AG09309 (cell line): ENCODE results near the gene DRD1.

Source experiments
- DNase-seq: peaks from one replicate; pipeline ENCODE4 v3.0.0-alpha.2; 2010; ENCODE audit warnings: low read depth
- H3K4me3 ChIP-seq: 2 replicates; pipeline ENCODE4 v1.5.1; 2011; ENCODE audit warnings: mild to moderate bottlenecking, low read depth, low read length, moderate library complexity; ENCODE audit not compliant: control insufficient read depth
- CTCF ChIP-seq: IDR thresholded peaks from 2 replicates; pipeline ENCODE4 v1.5.1; 2011; ENCODE audit warnings: mild to moderate bottlenecking, low read depth, low read length, inconsistent platforms; ENCODE audit not compliant: insufficient read depth, control insufficient read depth; ENCODE audit errors: missing control alignments

DRD1 gene

GRCh38 chr5:175485631-175486030, 41.6 kb upstream of the DRD1 start:
- H3K4me3 ChIP-seq = no peak overlapping the region
- TF ChIP-seq CTCF = no peak
- no peak for DNase-seq

GRCh38 chr5:175484829-175485228, 40.8 kb upstream of the DRD1 start:
- H3K4me3 ChIP-seq = no peak overlapping the region
- DNase-seq = no peak
- TF ChIP-seq CTCF = no peak

- no peak for TF ChIP-seq CTCF
- no peak overlapping the region for H3K4me3 ChIP-seq
- no peak for DNase-seq
Observed at GRCh38 chr5:175484322-175484721, 40.3 kb upstream of the DRD1 start.

GRCh38 chr5:175483337-175483736, 39.4 kb upstream of the DRD1 start:
- H3K4me3 ChIP-seq = no peak overlapping the region
- no peak for DNase-seq
- TF ChIP-seq CTCF = no peak

GRCh38 chr5:175479125-175479881, 35.3 kb upstream of the DRD1 start:
- no peak for DNase-seq
- TF ChIP-seq CTCF = no peak
- peak overlapping the region; percentile 81 for H3K4me3 ChIP-seq

GRCh38 chr5:175478384-175479124, 34.6 kb upstream of the DRD1 start, which contains the start of gene SFXN1:
Gene SFXN1, plus strand, starts transcription at chr5:175478560. Its CDS starts 13,544 bp downstream, at chr5:175492104.
- peak within 1 kb of the TSS; percentile 81 for H3K4me3 ChIP-seq
- DNase-seq = no peak
- TF ChIP-seq CTCF = no peak
